Mesodermal cell (in vitro differentiated cells): ENCODE measurements around the gene PLAAT4.
"Not testable (repeated sequence)": the region's sequence is repeated elsewhere in the genome, so short reads cannot be mapped to it uniquely, and the experiment has no call there.

Experiments used
- H3K27ac ChIP-seq: 2 replicates; pipeline ENCODE4 v1.7.0; 2013; ENCODE audit warnings: mild to moderate bottlenecking, low read depth, low read length, moderate library complexity; ENCODE audit not compliant: severe bottlenecking
- H3K36me3 ChIP-seq: 2 replicates; pipeline ENCODE4 v1.7.1; 2013; ENCODE audit warnings: mild to moderate bottlenecking, low read length, moderate library complexity; ENCODE audit not compliant: control insufficient read depth, insufficient read depth
- H3K4me1 ChIP-seq: one replicate; pipeline ENCODE4 v1.7.1; 2013; ENCODE audit warnings: mild to moderate bottlenecking, low read length; ENCODE audit not compliant: insufficient read depth, control insufficient read depth, poor library complexity, severe bottlenecking
- H3K4me3 ChIP-seq: 2 replicates; pipeline ENCODE4 v1.7.0; 2013; ENCODE audit warnings: low read length, control low read depth, mild to moderate bottlenecking; ENCODE audit not compliant: insufficient read depth, poor library complexity, severe bottlenecking; ENCODE audit errors: extremely low read depth
- H3K9me3 ChIP-seq: 2 replicates; pipeline ENCODE4 v1.7.1; 2013; ENCODE audit warnings: mild to moderate bottlenecking, low read length, moderate library complexity; ENCODE audit not compliant: control insufficient read depth
- WGBS, 2 experiments: methylation state at CpG; one replicate each; pipeline ENCODE4 v1.1.5; 2013; ENCODE audit warnings: missing lambda C conversion rate in 2 of 2; ENCODE audit not compliant: insufficient coverage in 2 of 2; 5-methylcytosine and 5-hydroxymethylcytosine counted together

Gene PLAAT4

GRCh38 chr11:63510360-63511047 is 26.1 kb upstream of the PLAAT4 start:
- no peak overlapping the region for H3K4me3 ChIP-seq
- H3K27ac ChIP-seq = no peak overlapping the region
- WGBS, 2 experiments = 59 to 71% methylated on average over 4 to 5 of the region's 7 CpGs
- no peaks in the 10 kb centered on the region for H3K36me3 ChIP-seq
- no peaks in the 10 kb centered on the region for H3K9me3 ChIP-seq
- peaks cover 19% of the 10 kb centered on the region for H3K4me1 ChIP-seq

- Histone ChIP-seq H3K36me3 (no peaks in the 10 kb centered on the region), H3K4me1 (peaks cover 15% of the 10 kb centered on the region), H3K9me3 (no peaks in the 10 kb centered on the region), H3K27ac (no peak overlapping the region), H3K4me3 (no peak overlapping the region)
- 83 to 86% methylated on average over 9 to 10 of the region's 11 CpGs for WGBS, 2 experiments
Measured at GRCh38 chr11:63511048-63511748, 25.4 kb upstream of the PLAAT4 start.

DNA sequence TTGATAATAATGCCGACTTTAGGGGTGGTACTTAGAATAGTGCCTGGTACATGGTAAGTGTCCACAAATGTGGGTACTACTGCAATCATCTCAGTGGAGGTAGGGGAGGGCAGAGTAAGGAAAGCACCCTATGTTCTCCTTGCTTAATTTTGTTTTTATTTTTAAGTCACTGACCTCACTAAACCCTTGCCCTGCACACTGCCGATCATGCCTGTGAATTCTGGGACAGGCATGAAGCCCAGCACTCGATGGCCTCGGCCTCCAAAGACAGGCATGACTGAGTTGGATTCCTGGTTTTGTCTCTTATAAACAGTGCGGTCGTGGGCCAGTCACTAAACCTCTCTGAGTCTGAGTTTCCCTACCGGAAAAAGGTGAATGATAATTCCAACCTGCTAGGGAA is 23.8 kb upstream of the PLAAT4 start:
- Histone ChIP-seq H3K9me3 (no peaks in the 10 kb centered on the region), H3K27ac (no peak overlapping the region), H3K4me1 (peaks cover 11% of the 10 kb centered on the region), H3K36me3 (no peaks in the 10 kb centered on the region), H3K4me3 (no peak overlapping the region)
- 94% methylated on average over 6 to 7 of the region's 7 CpGs for WGBS, 2 experiments

GRCh38 chr11:63516109-63516508 is 20.5 kb upstream of the PLAAT4 start:
- Histone ChIP-seq H3K9me3 (no peaks in the 10 kb centered on the region), H3K4me3 (no peak overlapping the region), H3K4me1 (peaks cover 6% of the 10 kb centered on the region), H3K27ac (no peak overlapping the region), H3K36me3 (no peaks in the 10 kb centered on the region)
- 84 to 91% methylated on average over 5 to 6 of the region's 6 CpGs for WGBS, 2 experiments

DNA sequence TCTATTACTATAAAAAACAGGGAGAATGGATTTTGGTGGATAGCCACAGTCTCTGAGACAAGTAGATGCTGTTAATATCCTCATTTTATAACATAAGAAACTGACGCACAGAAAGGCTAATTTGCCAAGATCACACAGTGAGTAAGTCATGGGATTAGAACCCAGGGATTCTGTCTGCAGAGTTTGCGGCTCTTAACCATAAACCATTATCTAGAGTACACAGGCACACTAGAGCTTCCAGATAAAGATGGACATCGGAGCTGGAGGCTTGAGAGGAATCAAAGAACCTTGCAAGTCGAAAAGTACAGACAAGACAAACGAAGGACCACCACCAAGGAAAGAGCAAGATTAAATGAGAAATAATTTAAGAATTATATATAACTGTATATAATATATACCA is 19.5 kb upstream of the PLAAT4 start:
- peaks cover 3% of the 10 kb centered on the region for H3K4me1 ChIP-seq
- no peak overlapping the region for H3K4me3 ChIP-seq
- no peaks in the 10 kb centered on the region for H3K9me3 ChIP-seq
- no peak overlapping the region for H3K27ac ChIP-seq
- H3K36me3 ChIP-seq = no peaks in the 10 kb centered on the region
- WGBS, 2 experiments = no CpG with 5 or more reads among the region's 5 CpGs

GRCh38 chr11:63518548-63518947 is 18.1 kb upstream of the PLAAT4 start:
- 100% methylated on average over 1 of the region's 1 CpG; no CpG with 5 or more reads in 1 of the 2 experiments for WGBS, 2 experiments
- H3K36me3 ChIP-seq = no peaks in the 10 kb centered on the region
- H3K4me3 ChIP-seq = no peak overlapping the region
- no peak overlapping the region for H3K27ac ChIP-seq
- H3K4me1 ChIP-seq = peaks cover 3% of the 10 kb centered on the region
- H3K9me3 ChIP-seq = peaks cover 7% of the 10 kb centered on the region

GRCh38 chr11:63520606-63521170 is 15.9 kb upstream of the PLAAT4 start:
- peaks cover 3% of the 10 kb centered on the region for H3K4me1 ChIP-seq
- H3K4me3 ChIP-seq = no peak overlapping the region
- 86 to 100% methylated on average over 3 to 4 of the region's 5 CpGs for WGBS, 2 experiments
- no peak overlapping the region for H3K27ac ChIP-seq
- no peaks in the 10 kb centered on the region for H3K36me3 ChIP-seq
- peaks cover 15% of the 10 kb centered on the region for H3K9me3 ChIP-seq

DNA sequence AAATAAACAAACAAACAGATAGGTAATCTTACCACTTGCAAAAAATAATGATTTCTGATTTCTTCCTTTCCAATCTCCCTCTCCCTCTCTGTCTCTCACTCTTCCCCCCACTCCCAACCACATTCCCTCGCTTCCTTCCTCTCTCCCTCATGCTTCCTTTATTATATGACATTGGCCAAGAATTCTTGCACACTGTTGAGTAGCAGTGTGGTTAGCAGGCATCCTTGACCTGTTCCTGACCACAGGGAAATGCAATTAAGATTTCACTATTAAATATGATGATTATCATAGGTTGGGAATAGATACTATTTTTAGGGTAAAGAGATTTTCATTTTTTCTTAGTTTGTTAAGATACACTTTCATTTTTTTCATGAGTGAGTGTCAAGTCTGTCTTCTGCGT is 14.7 kb upstream of the PLAAT4 start:
- WGBS, 2 experiments = 86 to 100% methylated on average over 1 of the region's 2 CpGs
- Histone ChIP-seq H3K4me3 (no peak overlapping the region), H3K36me3 (no peaks in the 10 kb centered on the region), H3K27ac (no peak overlapping the region), H3K4me1 (peaks cover 3% of the 10 kb centered on the region), H3K9me3 (peaks cover 15% of the 10 kb centered on the region)

DNA sequence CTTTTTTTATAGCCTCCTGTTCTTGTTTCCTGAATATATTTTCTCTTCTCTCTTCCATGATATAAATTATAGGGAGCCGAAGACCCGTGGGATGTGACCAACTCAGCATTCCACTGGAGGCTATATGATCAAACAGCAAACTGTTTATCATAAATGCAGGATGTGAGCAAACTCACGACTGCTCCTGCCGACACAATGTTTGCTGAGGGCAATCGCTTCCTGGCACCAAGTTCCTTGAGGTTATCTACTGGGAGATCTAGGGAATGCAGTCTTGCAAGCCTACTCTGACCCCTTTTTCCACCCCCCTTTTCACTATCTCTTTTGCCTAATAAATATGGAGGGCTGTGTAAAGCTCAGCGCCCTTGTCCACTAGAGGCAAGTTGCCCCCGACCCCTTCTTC is 13.5 kb upstream of the PLAAT4 start:
- WGBS, 2 experiments = 82 to 97% methylated on average over 4 to 5 of the region's 7 CpGs
- no peak overlapping the region for H3K27ac ChIP-seq
- H3K4me3 ChIP-seq = no peak overlapping the region
- H3K9me3 ChIP-seq = peaks cover 15% of the 10 kb centered on the region
- peaks cover 3% of the 10 kb centered on the region for H3K4me1 ChIP-seq
- no peaks in the 10 kb centered on the region for H3K36me3 ChIP-seq

DNA sequence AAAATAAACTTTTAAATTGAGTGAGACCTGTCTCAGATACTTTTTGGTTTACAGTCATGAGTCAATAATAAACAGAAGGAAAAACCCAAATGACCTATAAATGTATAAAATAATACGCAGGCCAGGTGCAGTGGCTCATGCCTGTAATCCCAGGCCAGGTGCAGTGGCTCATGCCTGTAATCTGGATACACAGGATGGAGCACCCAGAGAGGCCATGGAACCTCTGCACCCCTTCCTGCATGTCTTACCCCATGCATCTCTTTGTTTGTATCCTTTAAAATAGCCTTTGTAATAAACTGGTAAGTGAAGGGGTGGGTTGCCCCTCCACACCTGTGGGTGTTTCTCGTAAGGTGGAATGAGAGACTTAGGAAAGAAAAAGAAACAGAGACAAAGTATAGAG is 8.9 kb upstream of the PLAAT4 start:
- WGBS, 2 experiments = 100% methylated on average over 1 of the region's 2 CpGs
- peaks cover 9% of the 10 kb centered on the region for H3K4me1 ChIP-seq
- no peak overlapping the region for H3K27ac ChIP-seq
- H3K36me3 ChIP-seq = no peaks in the 10 kb centered on the region
- H3K9me3 ChIP-seq = peaks cover 15% of the 10 kb centered on the region
- H3K4me3 ChIP-seq = no peak overlapping the region

DNA sequence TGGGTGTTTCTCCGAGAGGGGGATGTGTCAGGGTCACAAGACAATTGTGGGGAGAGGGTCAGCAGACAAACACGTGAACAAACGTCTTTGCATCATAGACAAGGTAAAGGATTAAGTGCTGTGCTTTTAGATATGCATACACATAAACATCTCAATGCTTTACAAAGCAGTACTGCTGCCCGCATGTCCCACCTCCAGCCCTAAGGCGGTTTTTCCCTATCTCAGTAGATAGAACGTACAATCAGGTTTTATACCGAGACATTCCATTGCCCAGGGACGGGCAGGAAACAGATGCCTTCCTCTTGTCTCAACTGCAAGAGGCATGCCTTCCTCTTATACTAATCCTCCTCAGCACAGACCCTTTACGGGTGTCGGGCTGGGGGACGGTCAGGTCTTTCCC is 8.5 kb upstream of the PLAAT4 start:
- peaks cover 14% of the 10 kb centered on the region for H3K4me1 ChIP-seq
- H3K27ac ChIP-seq, H3K4me3 ChIP-seq, H3K36me3 ChIP-seq: not testable (repeated sequence)
- peaks cover 11% of the 10 kb centered on the region for H3K9me3 ChIP-seq
- 54% methylated on average over 3 of the region's 11 CpGs; no CpG with 5 or more reads in 1 of the 2 experiments for WGBS, 2 experiments
